HG03108 (cell line): Measurements from ENCODE around the gene CCNY.
A peak's percentile ranks its signal among the peaks of the same experiment; 100 is the strongest.

ENCODE experiments used
- ATAC-seq: cut with Tn5 transposase; IDR thresholded peaks from one replicate; pipeline ENCODE4 v1.9.1; 2021; ENCODE audit warnings: moderate library complexity; ENCODE audit not compliant: unreplicated experiment

CCNY gene

GRCh38 chr10:35545878-35546590 lies 209.7 kb downstream of the CCNY start:
- no peak for ATAC-seq

GRCh38 chr10:35546824-35547225 lies 210.5 kb downstream of the CCNY start:
- no peak for ATAC-seq

- no peak for ATAC-seq
Measured at GRCh38 chr10:35552650-35553342, 216.5 kb downstream of the CCNY start.

- no peak for ATAC-seq
Measured at GRCh38 chr10:35554036-35554435, 217.7 kb downstream of the CCNY start.

GRCh38 chr10:35554461-35555056 lies 218.2 kb downstream of the CCNY start:
- no peak for ATAC-seq

GRCh38 chr10:35555962-35556930 lies 219.9 kb downstream of the CCNY start:
- ATAC-seq, result no peak

- no peak for ATAC-seq
Measured at GRCh38 chr10:35558276-35558675, 222.0 kb downstream of the CCNY start.

GRCh38 chr10:35559416-35559815 lies 223.1 kb downstream of the CCNY start:
- ATAC-seq, result no peak

- ATAC-seq, result no peak
Measured at GRCh38 chr10:35561715-35562114, 225.4 kb downstream of the CCNY start.

GRCh38 chr10:35562427-35562826 lies 226.1 kb downstream of the CCNY start:
- ATAC-seq, result no peak

GRCh38 chr10:35563261-35563891 lies 227.1 kb downstream of the CCNY start:
- no peak for ATAC-seq

GRCh38 chr10:35564341-35564968 lies 228.1 kb downstream of the CCNY start:
- ATAC-seq, result peak; percentile 72

GRCh38 chr10:35565602-35566081 lies 229.3 kb downstream of the CCNY start:
- no peak for ATAC-seq

- ATAC-seq, result no peak
Measured at GRCh38 chr10:35567951-35568350, 231.6 kb downstream of the CCNY start.

- no peak for ATAC-seq
Measured at GRCh38 chr10:35568483-35569015, 232.2 kb downstream of the CCNY start.

- ATAC-seq, result no peak
Measured at GRCh38 chr10:35569111-35569707, 232.9 kb downstream of the CCNY start.

- ATAC-seq, result no peak
Measured at GRCh38 chr10:35569836-35570235, 233.5 kb downstream of the CCNY start.

GRCh38 chr10:35570397-35570796 lies 234.1 kb downstream of the CCNY start:
- ATAC-seq, result no peak

GRCh38 chr10:35572583-35572982 lies 236.3 kb downstream of the CCNY start:
- ATAC-seq, result no peak
